Measurements from ENCODE around the gene CCDC33.
A peak's percentile ranks its signal among the peaks of the same experiment; 100 is the strongest.
"Not testable (repeated sequence)": the region's sequence is repeated elsewhere in the genome, so short reads cannot be mapped to it uniquely, and the experiment has no call there.

CCDC33 gene

GRCh38 chr15:74333093-74333492 lies 97.0 kb downstream of the CCDC33 start:
- DNase-seq (ENCODE audit: low read depth in 2 of 3, low spot score in 2 of 3), result no peak

GRCh38 chr15:74333662-74334061 lies 97.5 kb downstream of the CCDC33 start:
- no peak for DNase-seq (ENCODE audit: low read depth in 2 of 3, low spot score in 2 of 3)

GRCh38 chr15:74334127-74334526 lies 98.0 kb downstream of the CCDC33 start:
- DNase-seq (ENCODE audit: low read depth in 2 of 3, low spot score in 2 of 3), result no peak

- no peak for DNase-seq (ENCODE audit: low read depth in 2 of 3, low spot score in 2 of 3)
These were observed 99.3 kb downstream of the CCDC33 start for GRCh38 chr15:74335396-74335795.

GRCh38 chr15:74336061-74337005 lies 100.2 kb downstream of the CCDC33 start:
- DNase-seq (ENCODE audit: low read depth in 2 of 3, low spot score in 2 of 3), result no peak

- no peak for DNase-seq (ENCODE audit: low read depth in 2 of 3, low spot score in 2 of 3)
These were observed 101.0 kb downstream of the CCDC33 start for GRCh38 chr15:74337146-74337545.

- DNase-seq (ENCODE audit: low read depth in 2 of 3, low spot score in 2 of 3), result no peak
These were observed 101.6 kb downstream of the CCDC33 start for GRCh38 chr15:74337607-74338211.

GRCh38 chr15:74338676-74339075 lies 102.5 kb downstream of the CCDC33 start:
- DNase-seq (ENCODE audit: low read depth in 2 of 3, low spot score in 2 of 3), result no peak

- no peak for DNase-seq (ENCODE audit: low read depth in 2 of 3, low spot score in 2 of 3)
These were observed 103.2 kb downstream of the CCDC33 start for GRCh38 chr15:74339371-74339770.

GRCh38 chr15:74340150-74340549 lies 104.0 kb downstream of the CCDC33 start:
- no peak for DNase-seq (ENCODE audit: low read depth in 2 of 3, low spot score in 2 of 3)

GRCh38 chr15:74343127-74343796 lies 107.1 kb downstream of the CCDC33 start:
- no peak for DNase-seq (ENCODE audit: low read depth in 2 of 3, low spot score in 2 of 3)

GRCh38 chr15:74343797-74344127 lies 107.6 kb downstream of the CCDC33 start:
- DNase-seq (ENCODE audit: low read depth in 2 of 3, low spot score in 2 of 3), result no peak

GRCh38 chr15:74345051-74345450 lies 108.9 kb downstream of the CCDC33 start:
- peak in 1 of 3 experiments; percentile 19 for DNase-seq (ENCODE audit: low read depth in 2 of 3, low spot score in 2 of 3)

- DNase-seq (ENCODE audit: low read depth in 2 of 3, low spot score in 2 of 3), result no peak
These were observed 111.7 kb downstream of the CCDC33 start for GRCh38 chr15:74347757-74348250.

GRCh38 chr15:74349241-74349778 lies 113.2 kb downstream of the CCDC33 start:
- DNase-seq (ENCODE audit: low read depth in 2 of 3, low spot score in 2 of 3), result no peak

GRCh38 chr15:74350295-74351275 lies 114.5 kb downstream of the CCDC33 start:
- no peak for DNase-seq (ENCODE audit: low read depth in 2 of 3, low spot score in 2 of 3)

- DNase-seq (ENCODE audit: low read depth in 2 of 3, low spot score in 2 of 3), result no peak
These were observed 115.5 kb downstream of the CCDC33 start for GRCh38 chr15:74351670-74352069.

- DNase-seq (ENCODE audit: low read depth in 2 of 3, low spot score in 2 of 3), result no peak
These were observed 116.3 kb downstream of the CCDC33 start for GRCh38 chr15:74352393-74352910.

GRCh38 chr15:74353992-74354391 lies 117.9 kb downstream of the CCDC33 start:
- DNase-seq (ENCODE audit: low read depth in 2 of 3, low spot score in 2 of 3), result not testable (repeated sequence)

- not testable (repeated sequence) for DNase-seq (ENCODE audit: low read depth in 2 of 3, low spot score in 2 of 3)
These were observed 119.9 kb downstream of the CCDC33 start for GRCh38 chr15:74356050-74356449.
